Loucy (cell line): Measurements from ENCODE around the gene MARVELD2.
"Not testable (repeated sequence)": the region's sequence is repeated elsewhere in the genome, so short reads cannot be mapped to it uniquely, and the experiment has no call there.

Experiments used
- H2AFZ ChIP-seq: fragments of 200-600 bp; sonication (generic); 2 replicates; pipeline ENCODE4 v1.6.0; 2016; ENCODE audit warnings: antibody characterized with exemption, mild to moderate bottlenecking, low read length, moderate library complexity
- H3F3A ChIP-seq: fragments of 200-600 bp; 2 replicates; pipeline ENCODE4 v1.6.0; 2016; ENCODE audit warnings: antibody characterized with exemption, low read depth, mild to moderate bottlenecking
- H3K27me3 ChIP-seq: fragments of 200-600 bp; sonication (generic); 2 replicates; pipeline ENCODE4 v1.6.1; 2014; ENCODE audit warnings: low read length, mild to moderate bottlenecking; ENCODE audit not compliant: insufficient read depth, poor library complexity, severe bottlenecking
- H3K36me3 ChIP-seq: fragments of 200-600 bp; sonication (generic); 2 replicates; pipeline ENCODE4 v1.6.1; 2016; ENCODE audit warnings: low read length; ENCODE audit not compliant: insufficient read depth
- H3K4me1 ChIP-seq: fragments of 200-600 bp; sonication (generic); 2 replicates; pipeline ENCODE4 v1.5.1; 2014; ENCODE audit warnings: low read length, mild to moderate bottlenecking; ENCODE audit not compliant: insufficient read depth, poor library complexity, severe bottlenecking
- H3K4me2 ChIP-seq: fragments of 200-600 bp; sonication (generic); 2 replicates; pipeline ENCODE4 v1.6.0; 2014; ENCODE audit warnings: antibody characterized with exemption, low read length, low read depth, mild to moderate bottlenecking; ENCODE audit not compliant: poor library complexity, severe bottlenecking
- H3K4me3 ChIP-seq: fragments of 200-600 bp; sonication (generic); 2 replicates; pipeline ENCODE4 v1.5.1; 2014; ENCODE audit warnings: low read length, mild to moderate bottlenecking, mixed read lengths; ENCODE audit not compliant: poor library complexity, severe bottlenecking
- H3K79me2 ChIP-seq: fragments of 200-600 bp; sonication (generic); 2 replicates; pipeline ENCODE4 v1.6.1; 2014; ENCODE audit warnings: low read length; ENCODE audit not compliant: insufficient read depth
- H3K9ac ChIP-seq: fragments of 200-600 bp; sonication (generic); 2 replicates; pipeline ENCODE4 v1.6.0; 2014; ENCODE audit warnings: mild to moderate bottlenecking, low read depth, low read length, moderate library complexity; ENCODE audit not compliant: poor library complexity, severe bottlenecking
- H3K9me2 ChIP-seq: fragments of 200-600 bp; sonication (generic); replicated peaks from 2 replicates; pipeline ENCODE4 v1.6.1; 2016; ENCODE audit warnings: low read depth, low read length, mixed read lengths
- H3K9me3 ChIP-seq: fragments of 200-600 bp; sonication (generic); 2 replicates; pipeline ENCODE4 v1.6.1; 2014; ENCODE audit warnings: mild to moderate bottlenecking, antibody characterized with exemption, low read length, low read depth; ENCODE audit not compliant: insufficient read depth
- H4K20me1 ChIP-seq: fragments of 200-600 bp; sonication (generic); 2 replicates; pipeline ENCODE4 v1.6.0; 2014; ENCODE audit warnings: antibody characterized with exemption, low read length, mild to moderate bottlenecking; ENCODE audit not compliant: insufficient read depth, poor library complexity, severe bottlenecking
- EZH2phosphoT487 ChIP-seq: fragments of 200-600 bp; IDR thresholded peaks from 2 replicates; pipeline ENCODE4 v1.6.1; 2018; ENCODE audit warnings: antibody characterized with exemption, mild to moderate bottlenecking, moderate library complexity, borderline replicate concordance
- TF ChIP-seq, protein P1 (sequence below): fragments of 200-600 bp; sonication (generic); conservative IDR thresholded peaks from 2 replicates; pipeline ENCODE4 v1.5.1; 2014; ENCODE audit warnings: mild to moderate bottlenecking, antibody characterized with exemption, low read length

MARVELD2 gene

DNA sequence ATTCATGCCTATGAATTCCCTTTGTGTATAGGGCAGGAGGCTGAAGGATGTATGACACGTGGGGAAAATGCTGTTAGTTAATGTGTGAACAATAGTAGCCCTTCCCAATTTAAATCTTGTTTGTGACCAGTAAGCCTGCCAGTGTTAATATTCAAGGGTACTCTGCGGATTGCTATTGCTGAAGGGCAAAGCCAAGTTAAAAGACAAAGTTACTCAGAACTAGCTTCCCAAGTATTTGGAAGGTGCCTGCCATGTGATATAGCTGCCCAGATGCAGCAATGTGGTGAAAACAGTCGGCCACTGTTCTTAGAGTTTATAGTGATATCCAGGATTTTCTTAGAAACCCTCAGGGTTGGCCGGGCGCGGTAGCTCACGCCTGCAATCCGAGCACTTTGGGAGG lies 34.6 kb downstream of the MARVELD2 start:
- Histone ChIP-seq H3K4me2 (no peak overlapping the region), H3K4me1 (no peaks in the 10 kb centered on the region), H3K9me2 (no peaks in the 10 kb centered on the region), H3F3A (no peaks in the 10 kb centered on the region), H3K27me3 (no peaks in the 10 kb centered on the region), H3K9me3 (no peaks in the 10 kb centered on the region), H3K9ac (no peak overlapping the region), H3K4me3 (no peak overlapping the region), H4K20me1 (no peaks in the 10 kb centered on the region), H2AFZ (no peak overlapping the region), H3K36me3 (no peaks in the 10 kb centered on the region), H3K79me2 (no peaks in the 10 kb centered on the region)
- no peak for TF ChIP-seq EZH2phosphoT487

DNA sequence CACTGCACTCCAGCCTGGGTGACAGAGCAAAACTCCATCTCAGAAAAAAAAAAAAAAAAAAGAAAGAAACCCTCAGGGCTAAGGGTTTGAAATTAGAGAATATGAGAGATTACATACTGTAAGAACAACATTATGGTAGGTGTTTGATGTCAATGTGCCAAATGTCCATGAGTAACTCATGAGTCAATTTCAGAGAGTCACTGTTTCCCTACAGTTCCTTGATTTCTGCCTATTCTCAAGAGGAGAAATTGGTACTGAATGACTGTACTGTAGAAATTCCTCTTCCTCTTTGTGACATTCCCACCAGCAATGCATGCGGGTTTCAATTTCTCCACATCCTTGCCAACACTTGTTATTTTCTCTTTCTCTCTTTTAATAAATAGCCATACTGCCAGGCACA lies 35.2 kb downstream of the MARVELD2 start:
- H3K4me2 ChIP-seq, result no peak overlapping the region
- no peaks in the 10 kb centered on the region for H3K9me3 ChIP-seq
- no peaks in the 10 kb centered on the region for H3K9me2 ChIP-seq
- H2AFZ ChIP-seq, result no peak overlapping the region
- H3K9ac ChIP-seq, result no peak overlapping the region
- H3K36me3 ChIP-seq, result no peaks in the 10 kb centered on the region
- H3F3A ChIP-seq, result no peaks in the 10 kb centered on the region
- H4K20me1 ChIP-seq, result no peaks in the 10 kb centered on the region
- no peaks in the 10 kb centered on the region for H3K4me1 ChIP-seq
- TF ChIP-seq EZH2phosphoT487, result no peak
- H3K27me3 ChIP-seq, result no peaks in the 10 kb centered on the region
- no peaks in the 10 kb centered on the region for H3K79me2 ChIP-seq
- H3K4me3 ChIP-seq, result no peak overlapping the region

DNA sequence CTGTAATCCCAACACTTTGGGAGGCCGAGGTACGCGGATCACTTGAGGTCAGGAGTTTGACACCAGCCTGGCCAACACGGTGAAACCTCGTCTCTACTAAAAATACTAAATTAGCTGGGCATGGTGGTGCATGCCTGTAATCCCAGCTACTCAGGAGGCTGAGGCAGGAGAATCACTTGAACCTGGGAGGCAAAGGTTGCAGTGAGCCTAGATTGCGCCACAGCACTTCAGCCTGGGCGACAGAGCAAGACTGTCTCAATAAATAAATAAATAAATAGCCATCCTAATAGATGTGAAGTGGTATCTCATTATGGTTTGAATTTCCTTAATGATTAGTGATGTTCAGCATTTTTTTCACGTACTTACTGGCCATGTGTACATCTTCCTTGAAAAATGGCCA lies 35.6 kb downstream of the MARVELD2 start:
- not testable (repeated sequence) for H3K79me2 ChIP-seq, H3K4me3 ChIP-seq, H3K9me3 ChIP-seq, H3K36me3 ChIP-seq, H2AFZ ChIP-seq, H3K9me2 ChIP-seq, H3F3A ChIP-seq, H3K4me1 ChIP-seq, H3K27me3 ChIP-seq, H4K20me1 ChIP-seq, H3K9ac ChIP-seq, H3K4me2 ChIP-seq

DNA sequence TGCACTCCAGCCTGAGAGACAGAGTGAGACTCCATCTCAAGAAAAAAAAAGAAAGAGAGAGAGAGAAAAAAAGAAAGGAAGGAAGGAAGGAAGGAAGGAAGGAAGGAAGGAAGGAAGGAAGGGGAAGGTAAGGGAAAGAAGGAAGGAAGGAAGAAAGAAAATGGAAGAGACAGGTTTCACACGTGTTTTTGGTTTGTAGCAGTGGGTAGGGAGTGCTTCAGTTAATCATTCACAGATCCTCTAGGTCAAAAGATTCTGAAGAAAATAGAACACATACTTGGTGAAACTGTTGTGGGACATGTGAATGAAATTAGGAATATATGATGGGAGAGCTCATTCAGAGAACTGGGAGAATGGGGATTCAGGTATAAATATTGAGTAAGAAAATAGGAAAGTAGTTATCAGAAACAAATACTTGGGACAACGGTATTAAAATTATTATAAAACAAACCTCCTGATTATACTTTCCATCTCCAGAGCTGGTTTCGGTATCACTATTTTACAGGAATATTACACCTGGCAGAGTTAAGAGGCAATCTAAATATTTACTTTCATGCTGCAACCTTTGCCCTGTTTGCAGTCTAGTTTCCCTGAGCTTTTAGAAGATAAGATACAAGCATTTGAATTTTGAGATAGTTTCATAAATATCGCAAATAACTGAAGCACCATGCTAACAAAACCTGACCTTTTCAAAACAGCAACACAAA lies 37.2 kb downstream of the MARVELD2 start:
- Histone ChIP-seq H3K9me2 (no peaks in the 10 kb centered on the region), H3K9me3 (no peaks in the 10 kb centered on the region), H2AFZ (no peak overlapping the region), H3K4me3 (no peak overlapping the region), H3K9ac (no peak overlapping the region), H3F3A (no peaks in the 10 kb centered on the region), H3K4me2 (no peak overlapping the region), H4K20me1 (no peaks in the 10 kb centered on the region), H3K4me1 (no peaks in the 10 kb centered on the region), H3K27me3 (no peaks in the 10 kb centered on the region), H3K36me3 (no peaks in the 10 kb centered on the region), H3K79me2 (no peaks in the 10 kb centered on the region)
- no peak for TF ChIP-seq EZH2phosphoT487
- TF ChIP-seq, protein P1, sequence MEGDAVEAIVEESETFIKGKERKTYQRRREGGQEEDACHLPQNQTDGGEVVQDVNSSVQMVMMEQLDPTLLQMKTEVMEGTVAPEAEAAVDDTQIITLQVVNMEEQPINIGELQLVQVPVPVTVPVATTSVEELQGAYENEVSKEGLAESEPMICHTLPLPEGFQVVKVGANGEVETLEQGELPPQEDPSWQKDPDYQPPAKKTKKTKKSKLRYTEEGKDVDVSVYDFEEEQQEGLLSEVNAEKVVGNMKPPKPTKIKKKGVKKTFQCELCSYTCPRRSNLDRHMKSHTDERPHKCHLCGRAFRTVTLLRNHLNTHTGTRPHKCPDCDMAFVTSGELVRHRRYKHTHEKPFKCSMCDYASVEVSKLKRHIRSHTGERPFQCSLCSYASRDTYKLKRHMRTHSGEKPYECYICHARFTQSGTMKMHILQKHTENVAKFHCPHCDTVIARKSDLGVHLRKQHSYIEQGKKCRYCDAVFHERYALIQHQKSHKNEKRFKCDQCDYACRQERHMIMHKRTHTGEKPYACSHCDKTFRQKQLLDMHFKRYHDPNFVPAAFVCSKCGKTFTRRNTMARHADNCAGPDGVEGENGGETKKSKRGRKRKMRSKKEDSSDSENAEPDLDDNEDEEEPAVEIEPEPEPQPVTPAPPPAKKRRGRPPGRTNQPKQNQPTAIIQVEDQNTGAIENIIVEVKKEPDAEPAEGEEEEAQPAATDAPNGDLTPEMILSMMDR, result no peak

DNA sequence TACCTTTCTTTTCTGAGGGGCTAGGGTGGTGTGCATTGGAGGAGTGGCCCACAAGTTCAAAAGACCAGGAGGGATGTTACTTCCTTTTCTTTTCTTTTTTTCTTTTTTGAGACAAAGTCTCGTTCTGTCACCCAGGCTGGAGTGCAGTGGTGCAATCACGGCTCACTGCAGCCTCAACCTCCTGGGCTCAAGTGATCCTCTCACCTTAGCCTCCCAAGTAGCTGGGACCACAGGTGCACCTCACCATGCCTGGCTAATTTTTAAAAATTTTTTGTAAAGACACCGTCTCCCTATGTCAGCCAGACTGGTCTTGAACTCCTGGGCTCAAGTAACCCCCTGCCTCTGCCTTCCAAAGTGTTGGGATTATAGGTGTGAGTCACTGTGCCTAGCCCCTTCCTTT lies 38.6 kb downstream of the MARVELD2 start:
- not testable (repeated sequence) for H3K9me2 ChIP-seq, H3K36me3 ChIP-seq, H3K9ac ChIP-seq, H3K4me3 ChIP-seq, H4K20me1 ChIP-seq, H3F3A ChIP-seq, H3K4me2 ChIP-seq, H3K9me3 ChIP-seq, H3K27me3 ChIP-seq, H3K4me1 ChIP-seq, H3K79me2 ChIP-seq, H2AFZ ChIP-seq
